Activated B cell treated with CpG ODN at 0.5 μM for 24 hours (primary cell): ENCODE measurements around the gene UBFD1. TPM values are rescaled to one million over a fixed set of nuclear protein-coding genes. Genes with fewer than 3 reads are reported as not detected.
A peak's percentile ranks its signal among the peaks of the same experiment; 100 is the strongest.

ENCODE experiments used
- ATAC-seq: fragments of 200-7000 bp; cut with Tn5 transposase; one replicate; pipeline ENCODE4 v1.10.0; 2021; ENCODE audit warnings: low read depth, mild to moderate bottlenecking, moderate library complexity
- CTCF ChIA-PET: fragments of 350-600 bp; sonication (Branson Sonifier 250); formaldehyde crosslinking; loops from one replicate; lab custom pipeline; 2021; ENCODE audit warnings: antibody characterized with exemption; lab: Charles Lee
- POLR2A ChIA-PET: fragments of 350-600 bp; sonication (Branson Sonifier 250); formaldehyde crosslinking; loops from one replicate; lab custom pipeline; 2021; ENCODE audit warnings: antibody characterized with exemption; lab: Charles Lee
- DNase-seq: peaks from one replicate; pipeline ENCODE4 v3.0.0; 2022
- H3K27ac Mint-ChIP-seq: one replicate; pipeline ENCODE4 v1.8.0; 2020; ENCODE audit warnings: mixed read lengths
- H3K27me3 Mint-ChIP-seq: one replicate; pipeline ENCODE4 v1.8.0; 2021; ENCODE audit warnings: mixed read lengths
- H3K36me3 Mint-ChIP-seq: one replicate; pipeline ENCODE4 v1.8.0; 2021; ENCODE audit warnings: low read depth, mixed read lengths
- H3K4me1 Mint-ChIP-seq: one replicate; pipeline ENCODE4 v1.8.0; 2021; ENCODE audit warnings: mixed read lengths
- H3K4me3 Mint-ChIP-seq: one replicate; pipeline ENCODE4 v1.8.0; 2020; ENCODE audit warnings: mild to moderate bottlenecking, mixed read lengths
- H3K9me3 Mint-ChIP-seq: one replicate; pipeline ENCODE4 v1.8.0; 2020; ENCODE audit warnings: mixed read lengths
- intact Hi-C: fragments of 100-400 bp; cut with micrococcal nuclease; formaldehyde crosslinking; loops from one replicate; pipeline ENCODE4 v1.15.1; 2024
- total RNA-seq: library from RNA; stranded (reverse); gene quantifications from 2 replicates; pipeline ENCODE4 v1.2.3, GENCODE V29; 2022
- TF ChIP-seq, protein P1 (sequence below): fragments of 200-600 bp; IDR thresholded peaks from one replicate; pipeline ENCODE4 v1.8.0; 2022; ENCODE audit warnings: antibody characterized with exemption, mild to moderate bottlenecking

The UBFD1 gene
- total RNA-seq: 47.9 and 52.2 TPM in 2 replicates

- no peaks in the 10 kb centered on the region for H3K27me3 Mint-ChIP-seq
- peak within 1 kb of the TSS; percentile 93 for H3K4me3 Mint-ChIP-seq
- DNase-seq (peak; percentile 98), ATAC-seq (peak; percentile 89)
- ChIA-PET POLR2A (interaction anchor here (0.5 to 2.1 kb wide), 12 partner anchors 13 to 1604 kb away, joined by 3 to 15 read pairs (median 6); partner anchors contain the start of genes GGA2, NDUFAB1 and UQCRC2), CTCF (interaction anchor here (0.8 to 2.8 kb wide), 6 partner anchors 14 to 121 kb away, joined by 3 to 28 read pairs (median 4); partner anchors contain the start of gene NDUFAB1)
- intact Hi-C loops: loop anchor here (1.0 to 2.0 kb wide), 8 partner anchors 39 to 982 kb away; partner anchors contain the start of genes COG7, DCTN5, NDUFAB1 and PALB2
- TF ChIP-seq, protein P1, sequence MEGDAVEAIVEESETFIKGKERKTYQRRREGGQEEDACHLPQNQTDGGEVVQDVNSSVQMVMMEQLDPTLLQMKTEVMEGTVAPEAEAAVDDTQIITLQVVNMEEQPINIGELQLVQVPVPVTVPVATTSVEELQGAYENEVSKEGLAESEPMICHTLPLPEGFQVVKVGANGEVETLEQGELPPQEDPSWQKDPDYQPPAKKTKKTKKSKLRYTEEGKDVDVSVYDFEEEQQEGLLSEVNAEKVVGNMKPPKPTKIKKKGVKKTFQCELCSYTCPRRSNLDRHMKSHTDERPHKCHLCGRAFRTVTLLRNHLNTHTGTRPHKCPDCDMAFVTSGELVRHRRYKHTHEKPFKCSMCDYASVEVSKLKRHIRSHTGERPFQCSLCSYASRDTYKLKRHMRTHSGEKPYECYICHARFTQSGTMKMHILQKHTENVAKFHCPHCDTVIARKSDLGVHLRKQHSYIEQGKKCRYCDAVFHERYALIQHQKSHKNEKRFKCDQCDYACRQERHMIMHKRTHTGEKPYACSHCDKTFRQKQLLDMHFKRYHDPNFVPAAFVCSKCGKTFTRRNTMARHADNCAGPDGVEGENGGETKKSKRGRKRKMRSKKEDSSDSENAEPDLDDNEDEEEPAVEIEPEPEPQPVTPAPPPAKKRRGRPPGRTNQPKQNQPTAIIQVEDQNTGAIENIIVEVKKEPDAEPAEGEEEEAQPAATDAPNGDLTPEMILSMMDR: no peak
- no peaks in the 10 kb centered on the region for H3K9me3 Mint-ChIP-seq
- peak within 1 kb of the TSS; percentile 89 for H3K27ac Mint-ChIP-seq
- peaks cover 35% of the 10 kb centered on the region for H3K36me3 Mint-ChIP-seq
- peaks cover 30% of the 10 kb centered on the region for H3K4me1 Mint-ChIP-seq
These were observed at the start of gene UBFD1, which contains the start of gene EARS2 for GRCh38 chr16:23556881-23557778. UBFD1 (plus strand) TSS chr16:23557727; CDS start chr16:23557743, 16 bp downstream. EARS2 (minus strand) TSS chr16:23557350; CDS start chr16:23557343, 7 bp downstream.

GRCh38 chr16:23508589-23509440 lies 48.7 kb upstream of the UBFD1 start:
- Mint-ChIP-seq H3K27ac (peak overlapping the region; percentile 95), H3K4me3 (peak overlapping the region; percentile 90), H3K27me3 (no peaks in the 10 kb centered on the region), H3K36me3 (peaks cover 20% of the 10 kb centered on the region), H3K4me1 (peaks cover 68% of the 10 kb centered on the region), H3K9me3 (no peaks in the 10 kb centered on the region)
- DNase-seq: no peak
- POLR2A ChIA-PET: interaction anchor here (0.8 to 8.1 kb wide), 9 partner anchors 10 to 62 kb away, joined by 3 to 209 read pairs (median 6); partner anchors contain the start of genes COG7, EARS2 and UBFD1
- TF ChIP-seq, protein P1: no peak
- intact Hi-C loops: loop anchor here (1.0 to 5.0 kb wide), 3 partner anchors 9 to 88 kb away; partner anchors contain the start of genes COG7 and NDUFAB1
- CTCF ChIA-PET: interaction anchor here (1.1 to 3.0 kb wide), 4 partner anchors 9 to 88 kb away, joined by 3 to 11 read pairs (median 5); no protein-coding TSS in a partner anchor
- ATAC-seq: no peak

DNA sequence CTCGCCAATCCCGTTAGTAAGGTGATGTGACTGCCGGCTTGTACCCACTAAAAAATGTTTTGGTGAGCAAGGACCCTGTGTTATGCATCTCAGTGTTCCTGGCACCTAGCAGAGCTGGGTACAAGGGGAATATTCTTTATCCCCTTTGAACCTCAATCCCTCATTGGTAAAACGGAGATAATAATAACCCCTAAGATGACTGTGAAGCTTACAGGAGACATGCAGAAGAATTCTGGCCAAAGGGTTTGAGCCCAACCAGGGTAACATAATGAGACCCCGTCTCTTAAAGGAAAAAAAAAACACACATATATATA lies 48.1 kb upstream of the UBFD1 start:
- ATAC-seq (no peak), DNase-seq (no peak)
- CTCF ChIA-PET: interaction anchor here (1.1 to 2.4 kb wide), 3 partner anchors 10 to 87 kb away, joined by 3 to 7 read pairs (median 5); no protein-coding TSS in a partner anchor
- Mint-ChIP-seq H3K9me3 (no peaks in the 10 kb centered on the region), H3K36me3 (peaks cover 20% of the 10 kb centered on the region), H3K4me3 (peak overlapping the region; percentile 90), H3K4me1 (peaks cover 62% of the 10 kb centered on the region), H3K27me3 (no peaks in the 10 kb centered on the region), H3K27ac (peak overlapping the region; percentile 95)
- POLR2A ChIA-PET: interaction anchor here (0.8 to 8.1 kb wide), 8 partner anchors 10 to 61 kb away, joined by 3 to 209 read pairs (median 6); partner anchors contain the start of genes COG7, EARS2 and UBFD1
- TF ChIP-seq, protein P1: no peak
- intact Hi-C loops: loop anchor here (1.0 to 5.0 kb wide), 3 partner anchors 9 to 87 kb away; partner anchors contain the start of genes COG7 and NDUFAB1

DNA sequence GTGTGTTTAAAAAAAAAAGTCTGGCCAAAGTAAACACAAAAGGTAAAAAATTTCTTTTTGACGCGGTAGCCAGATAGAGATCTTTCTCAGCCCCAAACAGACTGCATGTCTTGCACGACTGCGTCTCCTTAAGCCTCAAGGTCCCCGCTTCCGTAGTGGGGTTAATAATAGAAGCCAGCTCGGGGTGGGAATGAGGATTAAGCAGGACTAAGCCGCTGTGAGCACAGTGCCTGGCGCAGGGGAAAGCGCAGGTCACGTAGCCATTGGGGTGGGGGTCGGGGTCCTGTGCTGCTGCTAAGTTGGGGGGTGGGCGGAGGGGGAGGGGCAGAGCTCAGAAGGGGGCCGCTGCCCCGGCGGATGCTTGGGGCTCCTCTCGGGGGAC lies 47.8 kb upstream of the UBFD1 start:
- ATAC-seq: peak; percentile 12
- peaks cover 20% of the 10 kb centered on the region for H3K36me3 Mint-ChIP-seq
- H3K4me3 Mint-ChIP-seq: peak overlapping the region; percentile 90
- POLR2A ChIA-PET: interaction anchor here (0.6 to 8.1 kb wide), 11 partner anchors 9 to 61 kb away, joined by 3 to 209 read pairs (median 6); partner anchors contain the start of genes COG7, EARS2 and UBFD1
- peaks cover 61% of the 10 kb centered on the region for H3K4me1 Mint-ChIP-seq
- DNase-seq: no peak
- no peaks in the 10 kb centered on the region for H3K27me3 Mint-ChIP-seq
- CTCF ChIA-PET: interaction anchor here (1.5 to 2.4 kb wide), 2 partner anchors 74 to 87 kb away, joined by 5 to 7 read pairs; no protein-coding TSS in a partner anchor
- intact Hi-C loops: loop anchor here (1.0 to 5.0 kb wide), 3 partner anchors 9 to 87 kb away; partner anchors contain the start of genes COG7 and NDUFAB1
- TF ChIP-seq, protein P1: no peak
- H3K9me3 Mint-ChIP-seq: no peaks in the 10 kb centered on the region
- peak overlapping the region; percentile 95 for H3K27ac Mint-ChIP-seq
